Mesenchymal stem cell (in vitro differentiated cells and primary cell): Measurements from ENCODE around the gene TRIM69.

Experiments used
- DNase-seq: peaks from one replicate; pipeline ENCODE4 v3.0.0-alpha.2; 2013
- H2AFZ ChIP-seq: one replicate; pipeline ENCODE4 v1.6.1; 2013; ENCODE audit warnings: low read depth, mild to moderate bottlenecking, control low read depth, inconsistent platforms, low read length, moderate library complexity
- H2AK5ac ChIP-seq: 2 replicates; pipeline ENCODE4 v1.6.1; 2013; ENCODE audit warnings: low read length, moderate library complexity, mild to moderate bottlenecking, inconsistent platforms; ENCODE audit not compliant: severe bottlenecking
- H2BK120ac ChIP-seq: one replicate; pipeline ENCODE4 v1.6.1; 2013; ENCODE audit warnings: low read depth, mild to moderate bottlenecking, inconsistent platforms, low read length, moderate library complexity
- H2BK12ac ChIP-seq, 2 experiments: one replicate each; pipeline ENCODE4 v1.6.1; 2013; ENCODE audit warnings: inconsistent platforms in 2 of 2, low read length in 2 of 2, mild to moderate bottlenecking in 2 of 2, moderate library complexity in 2 of 2, control low read depth in 1 of 2
- H2BK15ac ChIP-seq: one replicate; pipeline ENCODE4 v1.6.1; 2013; ENCODE audit warnings: mild to moderate bottlenecking, low read depth, inconsistent platforms; ENCODE audit not compliant: poor library complexity, severe bottlenecking
- H2BK5ac ChIP-seq: 2 replicates; pipeline ENCODE4 v1.6.1; 2013; ENCODE audit warnings: low read depth, mild to moderate bottlenecking, low read length, control low read depth, inconsistent platforms; ENCODE audit not compliant: poor library complexity, severe bottlenecking
- H3K14ac ChIP-seq, 2 experiments: one replicate each; pipeline ENCODE4 v1.6.1; 2013; ENCODE audit warnings: inconsistent platforms in 2 of 2, low read length in 2 of 2, control low read depth in 1 of 2, mild to moderate bottlenecking in 1 of 2, moderate library complexity in 1 of 2
- H3K18ac ChIP-seq, 2 experiments: one replicate each; pipeline ENCODE4 v1.6.1; 2013; ENCODE audit warnings: inconsistent platforms in 2 of 2, low read length in 2 of 2, control low read depth in 1 of 2, low read depth in 1 of 2, mild to moderate bottlenecking in 1 of 2
- H3K23ac ChIP-seq, 2 experiments: one replicate each; pipeline ENCODE4 v1.6.1; 2013; ENCODE audit warnings: inconsistent platforms in 2 of 2, low read length in 2 of 2, mild to moderate bottlenecking in 2 of 2, moderate library complexity in 2 of 2, control low read depth in 1 of 2
- H3K27ac ChIP-seq: 2 replicates; pipeline ENCODE4 v1.5.1; 2013; ENCODE audit warnings: mild to moderate bottlenecking, moderate library complexity, low read length, control low read depth, inconsistent platforms; ENCODE audit not compliant: poor library complexity, severe bottlenecking
- H3K27me3 ChIP-seq, 2 experiments: 2 replicates each; pipeline versions ENCODE4 v1.6.1 to v1.7.0; 2013; ENCODE audit warnings: low read length in 2 of 2, mild to moderate bottlenecking in 2 of 2, moderate library complexity in 2 of 2, control low read depth in 1 of 2, inconsistent platforms in 1 of 2; ENCODE audit not compliant: control insufficient read depth in 1 of 2, insufficient read depth in 1 of 2
- H3K36me3 ChIP-seq, 2 experiments: 2 replicates each; pipeline versions ENCODE4 v1.6.1 to v1.7.0; 2013; ENCODE audit warnings: low read length in 2 of 2, control low read depth in 1 of 2, inconsistent platforms in 1 of 2, low read depth in 1 of 2, mild to moderate bottlenecking in 1 of 2; ENCODE audit not compliant: insufficient read depth in 2 of 2, control insufficient read depth in 1 of 2
- H3K4ac ChIP-seq, 2 experiments: one replicate each; pipeline ENCODE4 v1.6.1; 2013; ENCODE audit warnings: inconsistent platforms in 2 of 2, low read length in 2 of 2, mild to moderate bottlenecking in 2 of 2, moderate library complexity in 2 of 2, control low read depth in 1 of 2, low read depth in 1 of 2
- H3K4me1 ChIP-seq: 2 replicates; pipeline ENCODE4 v1.6.1; 2013; ENCODE audit warnings: low read depth, low read length, control low read depth; ENCODE audit not compliant: control insufficient read depth, insufficient read depth
- H3K4me2 ChIP-seq: 2 replicates; pipeline ENCODE4 v1.6.1; 2013; ENCODE audit warnings: low read length, mild to moderate bottlenecking, inconsistent platforms; ENCODE audit not compliant: poor library complexity, severe bottlenecking
- H3K4me3 ChIP-seq, 2 experiments: 2 replicates each; pipeline versions ENCODE4 v1.5.1 to v1.7.0; 2013; ENCODE audit warnings: low read length in 2 of 2, mild to moderate bottlenecking in 2 of 2, control low read depth in 1 of 2, low read depth in 1 of 2; ENCODE audit not compliant: insufficient read depth in 1 of 2
- H3K79me1 ChIP-seq: replicated peaks from 2 replicates; pipeline ENCODE4 v1.6.1; 2013; ENCODE audit warnings: mild to moderate bottlenecking, control low read depth, low read length, inconsistent platforms; ENCODE audit not compliant: poor library complexity, severe bottlenecking
- H3K9ac ChIP-seq: 2 replicates; pipeline ENCODE4 v1.7.0; 2013; ENCODE audit warnings: mild to moderate bottlenecking, low read length, moderate library complexity
- H3K9me3 ChIP-seq: 2 replicates; pipeline ENCODE4 v1.7.0; 2013; ENCODE audit warnings: mild to moderate bottlenecking, low read length; ENCODE audit not compliant: control insufficient read depth
- H4K8ac ChIP-seq: one replicate; pipeline ENCODE4 v1.6.1; 2013; ENCODE audit warnings: inconsistent platforms, mild to moderate bottlenecking, low read length, moderate library complexity
- H4K91ac ChIP-seq: one replicate; pipeline ENCODE4 v1.6.1; 2013; ENCODE audit warnings: mild to moderate bottlenecking, low read length, inconsistent platforms
- WGBS: methylation state at CpG from one replicate; pipeline ENCODE4 v1.1.7; 2013; ENCODE audit warnings: mixed read lengths; 5-methylcytosine and 5-hydroxymethylcytosine counted together

Gene TRIM69

DNA sequence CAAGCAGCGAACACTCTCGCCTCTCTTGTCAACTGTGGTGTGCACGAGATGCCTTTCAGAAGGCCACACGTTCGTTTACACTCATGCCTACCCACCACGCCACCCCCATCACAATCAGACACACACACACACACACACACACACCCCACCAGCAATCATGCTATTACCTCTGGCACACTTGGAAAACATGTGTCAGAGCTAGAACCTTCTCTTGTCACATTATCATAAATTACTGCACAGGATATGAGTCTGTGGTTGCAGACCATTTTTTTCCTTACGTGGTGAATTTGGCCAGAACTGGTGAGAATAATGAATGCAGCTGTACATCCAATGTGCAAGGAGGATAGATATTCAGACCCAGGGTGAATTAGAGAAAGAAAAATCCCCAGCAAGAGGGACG is 52.4 kb downstream of the TRIM69 start:
- Histone ChIP-seq H2AK5ac (no peak overlapping the region), H3K18ac (no peak overlapping the region), H3K23ac (no peak overlapping the region), H3K9me3 (no peaks in the 10 kb centered on the region), H3K4me1 (no peaks in the 10 kb centered on the region), H4K91ac (no peak overlapping the region), H4K8ac (no peak overlapping the region), H3K4me3 (no peak overlapping the region), H2AFZ (no peak overlapping the region), H3K36me3 (no peaks in the 10 kb centered on the region), H3K27me3 (peaks cover 0 to 14% of the 10 kb centered on the region in 2 experiments), H3K9ac (no peak overlapping the region), H2BK12ac (no peak overlapping the region), H2BK15ac (no peak overlapping the region), H3K14ac (no peak overlapping the region), H3K4ac (no peak overlapping the region), H3K79me1 (no peaks in the 10 kb centered on the region), H2BK120ac (no peak overlapping the region), H3K27ac (no peak overlapping the region), H2BK5ac (no peak overlapping the region), H3K4me2 (no peak overlapping the region)
- DNase-seq: no peak
- 79% methylated on average over 7 of the region's 8 CpGs for WGBS

- no peaks in the 10 kb centered on the region for H3K36me3 ChIP-seq
- no peak overlapping the region for H3K4me2 ChIP-seq
- H2BK120ac ChIP-seq: no peak overlapping the region
- H3K27me3 ChIP-seq: peaks cover 0 to 14% of the 10 kb centered on the region in 2 experiments
- WGBS: 67% methylated on average over 1 of the region's 2 CpGs
- H2BK12ac ChIP-seq: no peak overlapping the region
- H4K8ac ChIP-seq: no peak overlapping the region
- H3K4me3 ChIP-seq: no peak overlapping the region
- no peak overlapping the region for H2AFZ ChIP-seq
- no peaks in the 10 kb centered on the region for H3K4me1 ChIP-seq
- no peak overlapping the region for H2BK5ac ChIP-seq
- no peak overlapping the region for H3K18ac ChIP-seq
- no peaks in the 10 kb centered on the region for H3K9me3 ChIP-seq
- no peak overlapping the region for H3K14ac ChIP-seq
- no peak for DNase-seq
- H3K9ac ChIP-seq: no peak overlapping the region
- H4K91ac ChIP-seq: no peak overlapping the region
- no peak overlapping the region for H2BK15ac ChIP-seq
- no peak overlapping the region for H3K23ac ChIP-seq
- H3K4ac ChIP-seq: no peak overlapping the region
- no peaks in the 10 kb centered on the region for H3K79me1 ChIP-seq
- no peak overlapping the region for H3K27ac ChIP-seq
- H2AK5ac ChIP-seq: no peak overlapping the region
These were observed 53.9 kb downstream of the TRIM69 start for GRCh38 chr15:44790215-44790614.

GRCh38 chr15:44790656-44791055 is 54.3 kb downstream of the TRIM69 start:
- Histone ChIP-seq H3K4me1 (no peaks in the 10 kb centered on the region), H3K9ac (no peak overlapping the region), H2BK5ac (no peak overlapping the region), H2BK12ac (no peak overlapping the region), H2AFZ (no peak overlapping the region), H2BK15ac (no peak overlapping the region), H3K9me3 (no peaks in the 10 kb centered on the region), H4K8ac (no peak overlapping the region), H3K14ac (no peak overlapping the region), H3K36me3 (no peaks in the 10 kb centered on the region), H4K91ac (no peak overlapping the region), H3K27me3 (peaks cover 0 to 14% of the 10 kb centered on the region in 2 experiments), H3K27ac (no peak overlapping the region), H3K4me2 (no peak overlapping the region), H3K4me3 (no peak overlapping the region), H3K18ac (no peak overlapping the region), H2AK5ac (no peak overlapping the region), H2BK120ac (no peak overlapping the region), H3K23ac (no peak overlapping the region), H3K79me1 (no peaks in the 10 kb centered on the region), H3K4ac (no peak overlapping the region)
- no peak for DNase-seq
- WGBS: no CpG with 5 or more reads among the region's 3 CpGs

- no peak overlapping the region for H3K23ac ChIP-seq
- no peak overlapping the region for H3K27ac ChIP-seq
- no peak overlapping the region for H2BK12ac ChIP-seq
- no peak overlapping the region for H2BK120ac ChIP-seq
- H3K79me1 ChIP-seq: no peaks in the 10 kb centered on the region
- no peak overlapping the region for H3K18ac ChIP-seq
- no peak overlapping the region for H3K9ac ChIP-seq
- H2BK5ac ChIP-seq: no peak overlapping the region
- H2AK5ac ChIP-seq: no peak overlapping the region
- H2BK15ac ChIP-seq: no peak overlapping the region
- no peak overlapping the region for H3K4ac ChIP-seq
- no peaks in the 10 kb centered on the region for H3K9me3 ChIP-seq
- no peak overlapping the region for H4K8ac ChIP-seq
- DNase-seq: no peak
- no peaks in the 10 kb centered on the region for H3K4me1 ChIP-seq
- no peaks in the 10 kb centered on the region for H3K36me3 ChIP-seq
- no peak overlapping the region for H4K91ac ChIP-seq
- H3K27me3 ChIP-seq: peaks cover 0 to 10% of the 10 kb centered on the region in 2 experiments
- no peak overlapping the region for H3K14ac ChIP-seq
- no CpG with 5 or more reads among the region's 1 CpG for WGBS
- no peak overlapping the region for H2AFZ ChIP-seq
- no peak overlapping the region for H3K4me3 ChIP-seq
- no peak overlapping the region for H3K4me2 ChIP-seq
These were observed 56.4 kb downstream of the TRIM69 start for GRCh38 chr15:44792715-44793114.
